Kasumi-1 (cell line): Measurements from ENCODE around the gene GMEB1.

Source experiments
- DNase-seq, 2 experiments: peaks; one replicate each; lab custom pipeline; 2025; lab: John Stamatoyannopoulos, UW

GMEB1 gene

DNA sequence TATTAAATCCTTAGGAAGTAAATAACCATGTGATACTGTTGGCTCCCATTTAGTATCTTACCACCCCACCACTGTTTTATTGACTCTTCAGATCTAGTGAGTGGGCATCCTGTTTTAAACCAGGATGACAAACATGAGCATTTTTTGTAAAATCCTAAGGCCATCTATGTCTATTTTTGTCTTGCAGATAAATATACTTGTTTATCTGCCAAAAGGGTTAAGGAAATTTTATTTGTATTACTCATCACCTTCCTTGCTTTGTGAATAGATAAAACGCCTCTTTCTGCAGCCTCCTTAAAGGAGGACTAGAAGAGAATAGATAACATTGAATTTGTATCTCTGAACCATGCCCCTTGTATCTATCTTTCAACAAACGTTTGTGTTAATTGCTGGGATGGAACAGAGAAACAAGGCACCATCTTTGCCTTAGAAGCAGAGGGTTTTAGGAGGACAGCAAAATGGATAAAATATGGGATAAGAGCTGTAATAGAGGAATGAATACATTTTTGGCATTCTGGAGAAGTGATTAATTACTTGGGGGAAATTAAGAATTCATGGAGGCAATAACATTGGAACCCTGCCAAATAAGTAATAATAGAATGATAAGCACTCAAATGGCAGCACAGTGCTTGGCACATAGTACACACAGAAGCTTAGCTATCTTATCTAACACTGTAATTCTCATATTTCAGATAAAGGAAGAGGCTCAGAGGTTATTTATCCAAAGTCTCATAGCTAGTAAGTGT, 82.9 kb downstream of the GMEB1 start:
- DNase-seq: no peak

DNA sequence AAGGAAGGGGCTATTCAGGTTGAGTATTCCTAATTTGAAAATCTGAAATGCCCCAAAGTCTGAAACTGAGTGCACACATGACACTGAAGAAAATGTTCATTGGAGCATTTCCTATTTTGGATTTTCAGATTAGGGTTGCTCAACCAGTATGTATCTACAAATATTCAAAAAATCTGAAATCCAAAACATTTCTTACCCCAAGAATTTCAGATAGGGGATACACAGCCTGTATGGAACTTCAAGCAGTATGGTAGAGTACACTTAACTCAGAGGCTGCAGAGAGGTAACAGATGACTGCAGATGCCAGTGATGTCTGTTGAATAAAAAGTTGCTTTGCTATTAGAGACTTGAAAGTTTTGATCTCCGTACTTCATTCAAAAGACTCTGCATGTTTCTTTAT, 87.1 kb downstream of the GMEB1 start:
- no peak for DNase-seq

DNA sequence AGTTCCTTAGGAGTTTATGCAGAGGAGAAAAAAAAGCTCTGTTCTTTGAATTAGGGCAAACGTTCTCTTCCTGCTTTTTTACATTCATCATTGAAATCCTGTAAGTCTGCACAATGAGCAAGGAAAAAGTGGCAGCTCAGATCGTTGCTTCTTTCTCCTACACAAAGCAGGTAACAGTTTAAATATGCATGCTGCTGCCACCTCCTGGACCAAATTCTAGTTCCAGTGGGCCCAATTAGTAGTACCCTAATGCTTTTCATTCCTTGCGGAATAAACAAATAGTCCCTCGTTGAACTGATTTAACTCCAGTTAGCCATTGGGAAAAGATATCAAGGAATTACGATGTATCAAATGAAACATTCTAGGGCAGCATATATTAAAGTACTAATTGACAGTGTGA, 88.3 kb downstream of the GMEB1 start:
- no peak for DNase-seq

DNA sequence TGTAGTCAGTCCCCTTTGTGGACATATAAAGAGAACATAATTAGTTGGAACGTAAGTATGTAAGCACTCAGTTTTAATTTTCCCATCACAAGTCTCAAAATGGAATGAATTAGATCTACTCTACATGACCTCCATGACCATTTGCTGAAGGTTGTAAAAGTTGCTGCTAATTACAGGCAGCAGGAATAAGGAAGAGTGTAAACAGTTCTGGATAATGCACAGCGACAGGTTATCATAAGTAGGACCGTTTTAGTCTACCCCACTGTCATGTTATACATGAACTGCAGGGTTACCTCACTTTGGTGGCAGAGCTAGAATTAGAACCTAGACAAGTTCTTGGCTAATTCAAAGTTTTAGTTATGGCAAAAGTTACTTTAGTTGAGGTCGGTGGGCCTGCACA, 89.8 kb downstream of the GMEB1 start:
- DNase-seq: no peak

DNA sequence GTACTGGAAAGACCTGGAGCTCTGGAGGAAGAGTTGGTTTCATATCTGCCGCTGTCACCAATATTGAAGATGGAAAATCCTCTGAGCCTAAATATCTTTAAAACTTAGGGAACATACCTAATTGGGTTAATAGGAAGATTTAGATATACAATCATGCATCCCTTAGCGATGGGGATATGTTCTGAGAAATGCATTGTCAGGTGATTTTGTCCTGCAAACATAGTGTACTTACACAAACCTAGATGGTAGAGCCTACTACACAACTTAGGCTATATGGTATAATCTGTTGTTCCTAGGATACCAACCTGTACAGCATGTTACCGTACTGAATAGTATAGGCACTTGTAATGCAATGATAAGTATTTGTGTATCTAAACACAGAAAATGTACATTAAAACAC, 90.7 kb downstream of the GMEB1 start:
- DNase-seq: no peak

DNA sequence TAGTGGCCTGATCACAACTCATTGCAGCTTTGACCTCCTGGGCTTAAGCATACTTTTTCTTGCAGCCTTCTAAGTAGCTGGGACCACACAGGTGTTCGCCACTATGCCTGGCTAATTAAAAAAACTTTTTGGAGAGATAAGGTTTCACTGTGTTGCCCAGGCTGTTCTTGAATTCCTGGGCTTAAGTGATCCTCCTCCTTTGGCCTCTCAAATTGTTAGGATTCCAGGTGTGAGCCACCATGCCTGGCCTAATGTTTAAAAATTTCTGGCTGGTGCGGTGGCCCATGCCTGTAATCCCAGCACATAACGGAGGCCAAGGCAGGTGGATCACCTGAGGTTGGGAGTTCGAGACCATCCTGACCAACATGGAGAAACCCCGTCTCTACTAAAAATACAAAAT, 92.6 kb downstream of the GMEB1 start:
- DNase-seq: no peak

DNA sequence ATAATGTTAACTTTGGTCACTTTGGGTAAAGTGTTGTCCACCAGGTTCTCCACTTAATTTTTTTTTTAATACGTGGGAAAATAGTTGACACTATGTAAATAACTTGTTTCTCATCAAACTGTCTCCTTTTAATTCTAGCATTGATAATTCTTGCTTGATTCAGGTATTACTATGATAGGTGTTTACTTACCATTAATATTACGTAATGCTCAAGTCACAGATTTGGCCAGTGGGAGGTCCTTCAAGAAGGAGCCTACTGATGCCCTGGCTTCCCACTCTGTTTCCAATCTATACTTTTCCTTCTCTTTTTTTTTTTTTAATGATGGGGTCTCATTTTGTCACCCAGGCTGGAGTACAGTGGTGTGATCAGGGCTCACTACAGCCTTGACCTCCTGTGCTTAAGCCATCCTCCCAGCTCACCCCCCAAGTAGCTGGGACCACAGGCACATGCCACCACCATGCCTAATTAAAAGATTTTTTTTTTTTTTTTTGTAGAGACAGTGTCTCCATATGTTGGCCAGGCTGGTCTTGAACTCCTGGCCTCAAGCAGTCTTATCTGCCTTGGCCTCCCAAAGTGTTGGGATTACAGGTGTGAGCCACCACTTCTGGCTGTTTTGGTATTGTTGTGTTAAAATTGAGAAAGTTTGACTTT, 98.1 kb downstream of the GMEB1 start:
- DNase-seq: no peak
